ENCODE results near the gene TMEM255B.

The TMEM255B gene

DNA sequence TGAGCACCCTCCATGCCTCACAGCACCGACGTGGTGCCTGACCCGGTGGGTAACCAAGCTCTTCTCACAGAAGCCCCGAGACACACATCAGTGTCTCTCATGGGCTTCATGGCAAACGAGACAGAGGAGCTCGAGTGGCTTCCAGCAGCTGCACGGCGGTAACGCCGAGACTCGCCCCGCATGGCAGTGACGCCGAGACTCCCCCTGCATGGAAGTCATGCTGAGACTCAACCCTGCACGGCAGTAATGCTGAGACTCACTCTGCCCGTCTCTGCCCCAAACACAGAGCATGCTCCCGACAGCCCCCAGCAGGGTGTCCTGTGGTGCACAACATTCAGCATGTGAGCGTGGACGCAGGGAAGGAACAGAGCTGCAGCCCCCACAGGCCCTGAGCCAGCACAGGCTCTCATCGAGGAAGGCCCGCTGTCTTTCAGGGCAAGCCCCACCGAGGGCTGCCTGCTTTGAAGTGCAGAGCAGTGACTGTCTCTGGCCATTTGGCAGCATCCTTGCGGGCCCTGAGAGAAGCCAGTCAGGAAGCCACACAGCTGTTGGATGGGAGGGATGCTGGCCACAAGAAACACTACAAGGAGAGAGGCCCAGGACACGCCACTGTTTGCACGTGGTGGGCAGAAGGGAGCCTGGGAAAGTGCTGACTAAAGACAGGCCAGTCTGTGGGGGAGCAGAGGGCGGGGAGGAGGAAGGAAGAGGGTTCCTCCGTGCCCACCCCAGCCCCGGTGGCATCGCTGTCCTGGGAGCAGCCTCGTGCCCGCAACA lies 95.4 kb downstream of the TMEM255B start:
- Histone ChIP-seq H3K9ac (ENCODE audit: low read depth, low read length) (no peak overlapping the region), H3K36me3 (ENCODE audit: insufficient read depth, low read length) (no peaks in the 10 kb centered on the region), H3K4me1 (ENCODE audit: insufficient read depth, low read length) (peaks cover 9% of the 10 kb centered on the region; the same call in 1 of the 2 replicates), H3K9me3 (ENCODE audit: control insufficient read depth, insufficient read depth, low read length) (no peaks in the 10 kb centered on the region)

DNA sequence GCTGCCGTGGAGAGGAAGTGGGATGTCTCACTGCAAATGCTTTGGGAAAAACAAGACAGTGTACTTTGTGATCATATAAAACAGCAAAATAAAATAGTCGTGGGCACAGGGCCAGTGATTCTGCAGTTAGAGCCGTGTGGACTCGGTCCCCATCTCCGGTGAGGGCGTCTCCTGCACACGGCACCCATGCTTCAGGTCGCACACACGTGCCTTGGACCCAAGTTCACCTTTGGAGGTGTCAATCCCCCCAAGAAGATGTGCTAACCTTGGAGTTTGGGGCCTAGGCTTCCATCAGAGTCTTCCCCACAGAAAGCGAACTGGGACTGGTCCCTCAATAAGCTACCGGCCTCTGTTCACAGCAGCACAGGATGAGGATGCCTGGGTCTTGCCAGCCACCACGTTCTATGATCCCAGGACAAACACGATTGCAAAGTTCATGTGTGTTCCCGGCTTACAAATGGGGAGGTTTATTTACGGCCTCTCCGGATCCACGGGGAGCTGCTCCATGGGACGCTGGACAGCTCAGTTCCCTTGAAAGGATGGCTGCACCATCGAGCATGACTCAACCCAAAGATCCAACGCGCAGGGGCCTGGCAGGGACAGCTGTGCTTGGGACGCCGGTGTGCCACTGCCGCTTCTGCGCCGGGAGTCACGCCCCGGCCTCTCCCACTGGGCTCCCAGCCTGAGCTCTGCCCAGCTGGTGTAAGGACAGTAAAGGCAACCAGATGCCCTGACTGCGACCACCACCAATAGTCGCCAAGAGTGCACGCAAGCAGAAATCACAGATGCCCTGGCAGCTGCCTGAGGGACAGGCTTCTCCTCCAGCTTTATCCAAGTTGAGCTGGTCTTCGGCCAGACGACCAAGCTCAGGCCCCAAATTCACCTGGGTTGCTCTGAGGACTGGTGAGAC lies 96.2 kb downstream of the TMEM255B start:
- no peaks in the 10 kb centered on the region for H3K9me3 ChIP-seq (ENCODE audit: control insufficient read depth, insufficient read depth, low read length)
- no peaks in the 10 kb centered on the region for H3K36me3 ChIP-seq (ENCODE audit: insufficient read depth, low read length)
- peaks cover 15% of the 10 kb centered on the region for H3K4me1 ChIP-seq (ENCODE audit: insufficient read depth, low read length)
- no peak overlapping the region for H3K9ac ChIP-seq (ENCODE audit: low read depth, low read length)

DNA sequence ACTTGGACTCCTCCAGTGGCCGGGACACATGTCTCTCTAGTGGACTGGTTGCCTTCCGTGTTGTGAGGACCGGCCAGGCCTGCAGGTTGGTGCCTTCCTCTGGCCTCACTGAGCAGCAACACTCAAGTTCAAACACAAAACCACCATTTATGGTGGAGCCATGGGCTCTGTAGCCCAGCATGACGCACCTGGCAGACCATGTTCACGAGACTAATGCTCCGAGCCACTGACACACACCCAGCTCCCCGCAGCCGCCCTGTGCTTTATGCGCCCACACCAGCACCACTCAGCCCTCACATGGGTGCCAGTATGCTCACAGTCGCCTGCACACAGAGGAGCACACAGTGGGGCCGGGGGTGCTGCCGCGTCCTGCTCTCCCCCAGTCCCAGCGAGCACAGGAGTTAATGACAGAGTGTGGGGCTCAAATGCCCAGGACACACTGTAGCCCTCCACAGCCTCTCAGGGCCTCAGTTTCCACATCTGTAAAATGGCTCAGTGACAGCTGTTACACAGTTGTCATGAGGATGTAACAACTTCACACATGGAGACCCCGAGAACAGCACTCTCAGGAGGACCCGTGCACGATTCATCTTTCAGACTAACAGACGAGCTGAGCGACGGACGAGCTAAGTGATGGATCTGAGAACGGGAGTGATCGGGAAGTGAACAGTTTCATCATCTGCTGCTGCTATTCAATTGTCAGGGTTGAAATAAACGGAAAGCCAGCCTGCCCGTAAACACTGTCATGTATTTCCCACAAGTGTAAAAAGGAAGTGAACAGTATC lies 97.1 kb downstream of the TMEM255B start:
- no peak overlapping the region for H3K9ac ChIP-seq (ENCODE audit: low read depth, low read length)
- H3K36me3 ChIP-seq (ENCODE audit: insufficient read depth, low read length) = no peaks in the 10 kb centered on the region
- H3K4me1 ChIP-seq (ENCODE audit: insufficient read depth, low read length) = peaks cover 21% of the 10 kb centered on the region
- H3K9me3 ChIP-seq (ENCODE audit: control insufficient read depth, insufficient read depth, low read length) = no peaks in the 10 kb centered on the region

DNA sequence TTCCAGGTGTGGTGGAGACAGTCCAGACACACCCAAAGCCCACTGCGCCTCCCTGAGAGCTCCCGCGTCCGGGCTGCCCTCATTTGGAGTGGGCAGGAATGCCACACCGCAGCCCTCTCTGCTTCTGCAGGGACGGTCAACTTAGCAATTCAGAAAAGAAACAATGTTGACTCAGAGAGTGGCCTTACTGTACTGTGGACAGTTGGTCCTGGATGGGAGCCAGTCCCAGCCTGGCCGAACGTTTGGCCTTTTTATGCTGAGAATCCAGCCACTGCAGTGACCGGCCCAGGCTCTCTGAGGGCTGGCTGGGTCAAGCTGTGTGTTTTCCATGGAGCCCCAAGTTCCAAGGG lies 97.7 kb downstream of the TMEM255B start:
- peaks cover 26% of the 10 kb centered on the region for H3K4me1 ChIP-seq (ENCODE audit: insufficient read depth, low read length)
- H3K9ac ChIP-seq (ENCODE audit: low read depth, low read length) = no peak overlapping the region
- H3K9me3 ChIP-seq (ENCODE audit: control insufficient read depth, insufficient read depth, low read length) = no peaks in the 10 kb centered on the region
- H3K36me3 ChIP-seq (ENCODE audit: insufficient read depth, low read length) = no peaks in the 10 kb centered on the region

DNA sequence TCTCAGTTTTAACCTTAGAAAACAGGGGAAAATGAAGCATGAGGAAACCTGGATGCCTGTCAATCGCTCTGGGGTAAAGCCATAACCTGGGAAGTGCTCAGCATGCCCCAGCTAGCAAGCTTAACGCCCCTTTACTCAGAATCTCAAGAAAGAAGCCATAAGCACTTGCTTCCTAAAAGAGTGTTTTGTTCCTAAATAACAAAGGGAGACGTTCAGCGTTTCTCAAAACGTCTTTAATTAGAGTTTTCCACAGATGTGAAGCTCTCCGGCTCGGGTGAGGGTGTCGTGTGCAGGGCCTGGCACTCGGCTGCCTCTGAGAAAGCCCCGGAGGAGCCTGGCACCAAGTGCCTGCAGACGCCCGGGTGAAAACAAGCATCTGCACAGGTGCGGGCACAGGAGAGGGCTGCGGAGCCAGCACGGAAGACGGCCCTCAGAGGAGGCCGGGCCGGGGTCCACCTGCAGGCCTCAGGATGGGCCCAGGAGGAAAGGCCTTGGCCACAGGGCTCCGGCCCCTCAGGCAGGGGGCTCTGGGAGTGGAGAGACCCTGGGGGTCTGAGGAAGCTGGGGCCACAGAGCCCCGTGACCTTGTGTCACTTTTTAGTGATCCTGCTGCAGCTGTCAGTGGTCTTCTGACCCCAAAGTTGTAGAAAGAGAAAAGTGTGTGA lies 98.6 kb downstream of the TMEM255B start:
- H3K9ac ChIP-seq (ENCODE audit: low read depth, low read length) = no peak overlapping the region
- peaks cover 29% of the 10 kb centered on the region for H3K4me1 ChIP-seq (ENCODE audit: insufficient read depth, low read length)
- H3K36me3 ChIP-seq (ENCODE audit: insufficient read depth, low read length) = no peaks in the 10 kb centered on the region

DNA sequence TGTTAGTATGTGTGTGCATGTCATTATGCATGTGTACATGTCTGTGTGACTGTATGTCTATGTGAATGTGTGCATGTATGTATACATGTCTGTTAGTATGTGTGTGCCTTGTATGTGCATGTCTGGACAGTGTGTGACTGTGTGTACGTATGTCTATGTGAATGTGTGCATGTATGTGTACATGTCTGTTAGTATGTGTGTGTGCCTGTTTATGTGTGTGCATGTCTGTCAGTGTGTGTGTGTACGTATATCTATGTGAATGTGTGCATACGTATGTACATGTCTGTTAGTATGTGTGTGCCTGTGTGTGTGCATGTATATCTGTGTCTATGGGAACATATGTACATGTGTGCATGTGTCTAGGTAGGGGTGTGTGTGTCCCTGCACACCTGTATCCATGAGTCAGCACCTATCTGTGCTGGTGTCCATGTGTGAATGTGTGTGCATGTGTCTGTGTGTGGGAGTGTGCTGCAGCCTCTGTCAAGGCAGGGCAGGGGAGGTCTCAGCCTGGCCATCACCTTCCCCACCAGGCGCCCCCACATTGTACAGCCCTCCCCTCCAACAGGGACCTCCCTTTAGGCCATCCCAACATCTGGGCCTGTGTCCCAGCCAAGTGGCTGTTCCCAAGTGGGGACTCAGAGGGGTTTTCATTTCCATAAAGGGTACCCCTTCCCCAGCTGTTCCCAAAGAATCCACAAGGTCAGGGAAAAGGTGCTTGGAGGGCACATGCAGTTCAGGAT lies 100.5 kb downstream of the TMEM255B start:
- Histone ChIP-seq H3K9me3 (ENCODE audit: control insufficient read depth, insufficient read depth, low read length) (no peaks in the 10 kb centered on the region), H3K9ac (ENCODE audit: low read depth, low read length) (no peak overlapping the region), H3K36me3 (ENCODE audit: insufficient read depth, low read length) (no peaks in the 10 kb centered on the region), H3K4me1 (ENCODE audit: insufficient read depth, low read length) (peaks cover 29% of the 10 kb centered on the region)

More for the DNA sequence above, 98.6 kb downstream of the TMEM255B start:
- no peaks in the 10 kb centered on the region for H3K9me3 ChIP-seq (ENCODE audit: control insufficient read depth, insufficient read depth, low read length)

DNA sequence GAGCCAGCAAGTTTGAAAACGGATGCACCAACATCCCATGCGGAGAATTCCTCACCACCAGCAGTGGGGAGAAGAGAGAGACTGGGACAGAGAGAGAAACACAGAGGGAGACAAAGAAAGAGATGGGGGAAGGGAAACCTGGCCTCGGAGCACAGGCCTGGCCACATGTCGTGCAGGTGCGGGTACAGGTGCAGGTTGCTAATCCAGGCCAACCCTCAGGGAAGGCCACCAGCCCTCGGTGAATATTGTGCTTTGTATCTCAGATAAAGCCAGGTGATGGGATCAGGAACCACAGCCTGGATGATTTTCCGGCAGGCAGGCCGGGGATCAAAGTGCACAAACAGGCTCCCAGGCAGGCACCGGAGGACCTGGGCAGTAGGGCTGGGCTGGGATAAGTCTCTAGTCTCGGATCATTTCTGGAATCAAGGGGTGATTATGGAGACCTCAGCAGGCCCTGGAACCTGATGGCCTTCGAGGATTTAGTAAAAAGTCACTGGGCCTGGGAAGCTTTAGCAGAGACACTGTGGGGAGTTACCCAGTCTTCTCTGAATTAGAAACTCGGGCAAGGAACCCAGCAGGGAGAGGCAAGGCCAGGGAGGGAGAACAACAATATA lies 101.1 kb downstream of the TMEM255B start:
- H3K9ac ChIP-seq (ENCODE audit: low read depth, low read length) = peak overlapping the region; percentile 5; the same call in 1 of the 2 replicates
- H3K9me3 ChIP-seq (ENCODE audit: control insufficient read depth, insufficient read depth, low read length) = no peaks in the 10 kb centered on the region
- no peaks in the 10 kb centered on the region for H3K36me3 ChIP-seq (ENCODE audit: insufficient read depth, low read length)
- H3K4me1 ChIP-seq (ENCODE audit: insufficient read depth, low read length) = peaks cover 29% of the 10 kb centered on the region

DNA sequence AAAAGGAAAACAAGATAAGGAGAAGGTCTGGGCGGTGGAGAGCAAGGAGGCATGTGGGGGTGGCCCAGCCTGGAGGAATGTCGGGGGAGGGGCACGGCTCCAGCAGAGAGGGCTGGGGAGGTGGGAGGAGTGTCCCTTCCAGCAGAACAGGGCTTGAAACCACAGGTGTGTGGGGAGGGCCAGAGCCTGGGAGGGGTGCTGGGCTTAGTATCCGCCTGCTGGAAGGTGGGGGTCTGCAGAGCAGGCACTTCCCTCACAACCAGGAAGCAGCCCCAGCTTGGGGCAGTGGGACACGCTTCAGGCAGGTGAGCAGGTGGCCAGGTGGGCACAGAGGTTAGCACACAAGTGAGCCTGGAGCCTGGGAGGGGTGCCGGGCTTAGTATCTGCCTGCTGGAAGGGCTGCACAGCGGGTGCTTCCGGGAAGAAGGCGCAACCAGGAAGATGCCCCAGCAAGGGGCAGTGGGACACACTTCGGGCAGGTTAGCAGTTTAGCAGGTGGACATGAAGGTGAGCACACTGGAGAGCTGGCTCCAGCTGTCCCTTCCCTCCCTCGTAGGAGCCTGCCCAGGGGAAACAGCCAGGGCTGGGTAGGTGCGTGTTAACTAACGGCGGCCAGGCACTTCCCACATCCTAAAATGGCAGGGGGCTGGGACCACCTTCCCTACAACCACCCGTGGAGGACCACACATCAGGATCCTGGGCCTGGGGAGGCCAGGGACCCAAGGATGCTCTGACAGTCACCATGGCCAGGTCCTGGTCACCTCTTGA lies 101.8 kb downstream of the TMEM255B start:
- H3K4me1 ChIP-seq (ENCODE audit: insufficient read depth, low read length) = peaks cover 29% of the 10 kb centered on the region

DNA sequence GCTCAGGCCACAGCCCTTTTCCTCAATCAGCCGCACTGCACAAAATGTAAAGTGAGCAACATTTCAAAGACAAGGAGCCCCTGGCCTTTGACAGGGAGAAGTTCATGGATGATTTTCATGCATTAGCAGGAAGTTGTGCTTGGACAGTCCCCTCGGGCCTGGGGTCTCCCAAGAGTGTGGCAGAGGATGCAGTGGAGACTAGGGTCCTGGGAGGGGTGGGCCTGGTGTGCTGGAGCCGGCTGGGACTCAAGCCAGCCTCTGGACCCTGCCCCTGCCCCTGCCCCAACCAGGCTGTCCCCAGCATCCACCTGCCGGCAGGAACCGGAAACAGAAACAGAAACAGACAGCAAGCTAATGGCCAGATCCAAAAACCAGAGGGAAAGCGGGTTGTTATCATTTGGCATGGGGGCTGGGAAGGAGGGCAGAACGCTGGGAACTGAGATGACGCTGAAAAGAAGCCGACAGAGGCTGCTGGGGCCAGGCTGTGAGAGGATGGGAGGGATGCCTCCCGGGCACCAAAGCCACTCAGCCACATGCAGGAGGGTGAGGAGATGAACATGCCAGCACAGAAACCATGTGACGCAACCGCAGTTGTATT lies 102.5 kb downstream of the TMEM255B start:
- no peaks in the 10 kb centered on the region for H3K9me3 ChIP-seq (ENCODE audit: control insufficient read depth, insufficient read depth, low read length)
- H3K4me1 ChIP-seq (ENCODE audit: insufficient read depth, low read length) = peaks cover 29% of the 10 kb centered on the region
- H3K9ac ChIP-seq (ENCODE audit: low read depth, low read length) = no peak overlapping the region
- no peaks in the 10 kb centered on the region for H3K36me3 ChIP-seq (ENCODE audit: insufficient read depth, low read length)

More for the DNA sequence above, 101.8 kb downstream of the TMEM255B start:
- no peaks in the 10 kb centered on the region for H3K9me3 ChIP-seq (ENCODE audit: control insufficient read depth, insufficient read depth, low read length)
- no peaks in the 10 kb centered on the region for H3K36me3 ChIP-seq (ENCODE audit: insufficient read depth, low read length)
- no peak overlapping the region for H3K9ac ChIP-seq (ENCODE audit: low read depth, low read length)

DNA sequence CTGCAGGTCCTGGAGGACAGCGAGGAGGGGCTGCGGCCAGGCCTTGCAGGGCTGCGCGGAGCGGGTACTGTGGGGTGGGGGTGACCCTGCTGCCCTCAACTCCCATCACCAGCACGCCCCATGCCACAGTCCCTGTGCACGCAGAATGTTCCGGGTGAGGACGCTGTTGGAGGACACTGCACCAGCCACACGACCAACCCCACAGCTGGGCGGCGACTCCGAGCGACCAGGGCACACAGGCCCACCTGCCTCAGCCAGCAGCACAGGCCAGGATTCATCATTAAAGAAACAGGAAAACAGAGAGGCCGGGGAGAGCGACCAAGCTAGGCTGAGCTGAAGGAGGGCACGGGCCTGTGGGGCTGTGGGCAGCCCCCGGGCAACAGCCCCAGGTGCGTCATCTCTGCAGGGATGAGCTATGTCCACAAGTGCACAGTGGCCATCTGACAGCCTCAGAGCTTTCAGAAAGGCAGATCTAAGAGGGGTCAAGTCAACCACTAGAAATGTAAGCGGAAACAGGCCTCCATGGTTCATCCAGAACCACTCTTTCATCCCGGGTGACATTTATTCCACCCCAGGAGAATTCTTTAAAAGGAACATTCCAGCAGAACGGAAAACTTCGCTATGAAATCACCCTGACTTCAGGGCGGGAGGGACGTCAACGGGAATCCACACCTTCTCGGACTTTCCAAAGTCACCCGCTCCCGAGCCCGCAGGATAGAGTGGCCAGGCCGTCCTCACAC lies 103.3 kb downstream of the TMEM255B start:
- peaks cover 29% of the 10 kb centered on the region for H3K4me1 ChIP-seq (ENCODE audit: insufficient read depth, low read length)
- peak overlapping the region; percentile 69; the same call in 1 of the 2 replicates for H3K9ac ChIP-seq (ENCODE audit: low read depth, low read length)
- H3K9me3 ChIP-seq (ENCODE audit: control insufficient read depth, insufficient read depth, low read length) = no peaks in the 10 kb centered on the region
- no peaks in the 10 kb centered on the region for H3K36me3 ChIP-seq (ENCODE audit: insufficient read depth, low read length)

DNA sequence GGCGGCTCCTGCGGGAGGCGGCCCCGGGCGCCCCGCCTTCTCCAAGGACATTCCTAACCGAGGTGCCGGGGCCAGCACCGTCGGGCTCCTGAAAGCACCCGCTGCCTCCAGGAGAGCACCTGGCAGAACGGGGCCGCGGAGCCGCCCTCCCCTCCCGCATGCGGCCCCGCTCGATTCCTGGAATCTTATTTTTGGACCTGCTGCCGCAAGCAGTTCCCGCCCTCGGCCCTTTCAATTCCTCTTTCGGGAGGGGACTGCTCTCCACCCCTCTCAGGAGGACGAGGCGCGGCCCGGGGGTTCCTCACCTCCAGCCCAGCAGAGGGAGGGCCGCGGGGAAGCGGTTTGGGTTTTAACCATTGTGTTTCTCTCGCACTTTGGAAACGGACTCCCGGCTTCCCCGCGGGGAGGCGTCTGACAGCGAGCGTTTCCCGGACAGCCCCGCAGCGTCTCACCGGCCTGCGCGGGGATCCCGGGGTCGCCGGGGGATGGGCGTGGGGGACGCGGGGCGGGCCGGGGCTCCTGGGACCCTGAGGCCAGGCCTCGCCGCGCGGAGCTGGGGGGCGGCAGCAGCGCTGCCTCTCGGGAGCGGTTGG lies 104.0 kb downstream of the TMEM255B start:
- Histone ChIP-seq H3K9ac (ENCODE audit: low read depth, low read length) (peak overlapping the region; percentile 69; the same call in 1 of the 2 replicates), H3K36me3 (ENCODE audit: insufficient read depth, low read length) (no peaks in the 10 kb centered on the region), H3K4me1 (ENCODE audit: insufficient read depth, low read length) (peaks cover 28% of the 10 kb centered on the region), H3K9me3 (ENCODE audit: control insufficient read depth, insufficient read depth, low read length) (no peaks in the 10 kb centered on the region)
